HUDEP-2 (cell line): ENCODE data around the gene GSK3A.

Experiments used
- DNase-seq, 76 experiments: peaks; one replicate each; lab custom pipeline; 2025; ENCODE audit not compliant: unreplicated experiment in 76 of 76; lab: John Stamatoyannopoulos, UW

Gene GSK3A

GRCh38 chr19:42242512-42243409, at the start of gene GSK3A:
Gene GSK3A, minus strand, starts transcription at chr19:42242602. Its CDS starts 137 bp downstream, at chr19:42242465.
- peak; percentile 84 to 100 (median 98) for DNase-seq

- DNase-seq, result no peak
Measured at GRCh38 chr19:42291435-42291810, 49.0 kb upstream of the GSK3A start.

- DNase-seq, result peak in 60 of 76 experiments; percentile 21 to 76 (median 58)
Measured at GRCh38 chr19:42290523-42291434, 48.4 kb upstream of the GSK3A start.

GRCh38 chr19:42290136-42290522, 47.7 kb upstream of the GSK3A start:
- DNase-seq, result no peak

- no peak for DNase-seq
Measured at GRCh38 chr19:42289556-42290041, 47.2 kb upstream of the GSK3A start.

GRCh38 chr19:42288881-42289555, 46.6 kb upstream of the GSK3A start:
- DNase-seq, result no peak

- DNase-seq, result peak in 3 of 76 experiments; percentile 9 to 48 (median 18)
Measured at GRCh38 chr19:42288387-42288786, 46.0 kb upstream of the GSK3A start.

GRCh38 chr19:42287827-42288107, 45.4 kb upstream of the GSK3A start:
- DNase-seq, result no peak

- no peak for DNase-seq
Measured at GRCh38 chr19:42287017-42287826, 44.8 kb upstream of the GSK3A start.

- no peak for DNase-seq
Measured at GRCh38 chr19:42286349-42287016, 44.1 kb upstream of the GSK3A start.

GRCh38 chr19:42285988-42286348, 43.6 kb upstream of the GSK3A start:
- no peak for DNase-seq

- no peak for DNase-seq
Measured at GRCh38 chr19:42285541-42285941, 43.1 kb upstream of the GSK3A start.

- DNase-seq, result peak in 2 of 76 experiments; percentile 20 to 32
Measured at GRCh38 chr19:42284591-42285341, 42.4 kb upstream of the GSK3A start.

- DNase-seq, result peak in 72 of 76 experiments; percentile 19 to 97 (median 82)
Measured at GRCh38 chr19:42284066-42284501, 41.7 kb upstream of the GSK3A start.

GRCh38 chr19:42283188-42284065, 41.0 kb upstream of the GSK3A start:
- DNase-seq, result peak in 75 of 76 experiments; percentile 67 to 99 (median 97)

- DNase-seq, result peak in 6 of 76 experiments; percentile 18 to 80 (median 44)
Measured at GRCh38 chr19:42282819-42283187, 40.4 kb upstream of the GSK3A start.

- peak in 55 of 76 experiments; percentile 21 to 82 (median 68) for DNase-seq
Measured at GRCh38 chr19:42281827-42282762, 39.7 kb upstream of the GSK3A start.
